Measurements from ENCODE around the gene PER1. TPM values are rescaled to one million over a fixed set of nuclear protein-coding genes. Genes with fewer than 3 reads are reported as not detected.
A peak's percentile ranks its signal among the peaks of the same experiment; 100 is the strongest.

PER1 gene
- 1.6 and 12.7 TPM in 2 replicates for total RNA-seq (ENCODE audit: low replicate concordance)

DNA sequence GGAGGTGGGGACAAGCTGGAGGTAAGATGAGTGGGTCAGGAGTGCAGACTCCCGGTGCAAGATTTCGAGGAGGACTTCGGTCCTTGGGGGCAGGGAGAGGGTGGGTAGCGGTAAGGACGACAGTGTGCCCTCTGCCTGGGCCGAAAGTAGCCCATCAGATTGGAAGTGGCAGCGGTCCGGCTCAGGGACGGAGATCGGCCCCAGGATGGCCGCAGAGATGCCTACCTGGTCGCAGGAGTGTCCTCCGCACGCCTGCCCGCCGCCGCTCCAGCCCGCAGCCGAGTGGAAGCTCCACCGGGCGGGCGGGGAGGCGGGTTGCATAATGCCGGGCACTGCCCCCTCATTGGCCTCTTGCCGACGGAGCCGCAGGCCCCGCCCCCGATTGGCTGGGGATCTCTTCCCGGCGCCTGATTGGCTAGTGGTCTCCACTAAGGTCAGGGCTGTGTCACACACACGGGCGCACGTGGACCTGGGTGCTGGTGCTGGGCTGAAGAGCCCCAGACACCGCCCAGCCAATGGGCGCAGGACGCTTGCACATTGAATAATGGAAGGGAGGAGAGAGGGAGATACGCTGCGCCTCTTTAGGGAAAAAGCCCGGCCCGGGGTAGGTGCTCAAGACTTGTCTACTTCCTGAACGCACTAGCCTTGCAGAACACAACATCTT, at the start of gene PER1:
Gene PER1 (minus strand): TSS at position 293 of the 664 bp plus-strand sequence. CDS start 1,698 bp downstream, outside the sequence.
- H3K4me3 ChIP-seq (ENCODE audit: low read depth, low read length), result peak within 1 kb of the TSS; percentile 81
- peak; percentile 93 for DNase-seq (ENCODE audit: low read depth)
- no peak for TF ChIP-seq CTCF (IDR thresholded peaks at IDR 0.05; ENCODE audit: insufficient read depth, low read length)

DNA sequence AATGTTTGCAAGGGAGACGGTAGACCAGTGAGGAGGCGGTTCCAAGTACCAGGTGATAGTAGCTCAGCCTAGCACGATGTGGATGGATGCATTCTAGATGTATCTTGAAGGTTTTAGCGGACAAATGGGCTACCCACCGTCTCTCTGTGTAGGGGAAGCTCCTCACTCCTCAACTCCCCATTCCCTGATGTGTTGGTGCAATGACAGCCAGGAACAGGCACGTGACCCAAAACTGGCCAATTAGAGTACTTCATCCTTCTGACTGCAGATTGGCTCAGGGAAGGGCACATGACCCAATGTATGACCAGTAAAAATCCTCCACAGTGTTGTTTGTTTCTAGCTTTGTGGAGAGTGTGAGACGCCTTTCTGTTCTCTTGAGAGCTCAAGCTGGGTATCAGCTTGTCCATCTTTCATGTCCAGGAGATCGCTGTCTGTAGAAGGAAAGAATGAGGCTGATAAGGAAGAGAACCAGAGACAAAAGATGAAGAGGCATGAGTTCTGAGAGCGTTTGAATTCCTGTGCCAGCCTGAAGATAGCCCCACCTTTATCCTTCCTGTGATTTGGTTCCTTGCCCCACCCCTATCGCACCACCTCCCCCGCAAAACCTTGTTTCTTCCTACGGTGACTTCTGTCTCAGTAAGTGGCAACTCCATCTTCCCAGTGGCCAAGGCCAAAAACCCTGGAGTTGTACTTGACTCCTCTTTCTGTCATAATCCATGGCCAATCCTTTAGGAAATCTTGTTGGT, 40.0 kb upstream of the PER1 start:
- TF ChIP-seq CTCF (IDR thresholded peaks at IDR 0.05; ENCODE audit: insufficient read depth, low read length), result no peak
- peak overlapping the region; percentile 20 for H3K4me3 ChIP-seq (ENCODE audit: low read depth, low read length)
- DNase-seq (ENCODE audit: low read depth), result peak; percentile 88

- DNase-seq (ENCODE audit: low read depth), result no peak
- TF ChIP-seq CTCF (IDR thresholded peaks at IDR 0.05; ENCODE audit: insufficient read depth, low read length), result no peak
- H3K4me3 ChIP-seq (ENCODE audit: low read depth, low read length), result peak overlapping the region; percentile 42
These were observed 38.3 kb upstream of the PER1 start for GRCh38 chr17:8190506-8190905.

GRCh38 chr17:8189711-8190477, 37.7 kb upstream of the PER1 start, which contains the start of gene BORCS6:
Gene BORCS6 (minus strand): TSS chr17:8190180. CDS start chr17:8190140, 40 bp downstream.
- TF ChIP-seq CTCF (IDR thresholded peaks at IDR 0.05; ENCODE audit: insufficient read depth, low read length), result peak; percentile 2
- H3K4me3 ChIP-seq (ENCODE audit: low read depth, low read length), result peak within 1 kb of the TSS; percentile 76
- peak; percentile 98 for DNase-seq (ENCODE audit: low read depth)

GRCh38 chr17:8189041-8189710, 37.0 kb upstream of the PER1 start:
- DNase-seq (ENCODE audit: low read depth), result peak; percentile 19
- no peak for TF ChIP-seq CTCF (IDR thresholded peaks at IDR 0.05; ENCODE audit: insufficient read depth, low read length)

DNA sequence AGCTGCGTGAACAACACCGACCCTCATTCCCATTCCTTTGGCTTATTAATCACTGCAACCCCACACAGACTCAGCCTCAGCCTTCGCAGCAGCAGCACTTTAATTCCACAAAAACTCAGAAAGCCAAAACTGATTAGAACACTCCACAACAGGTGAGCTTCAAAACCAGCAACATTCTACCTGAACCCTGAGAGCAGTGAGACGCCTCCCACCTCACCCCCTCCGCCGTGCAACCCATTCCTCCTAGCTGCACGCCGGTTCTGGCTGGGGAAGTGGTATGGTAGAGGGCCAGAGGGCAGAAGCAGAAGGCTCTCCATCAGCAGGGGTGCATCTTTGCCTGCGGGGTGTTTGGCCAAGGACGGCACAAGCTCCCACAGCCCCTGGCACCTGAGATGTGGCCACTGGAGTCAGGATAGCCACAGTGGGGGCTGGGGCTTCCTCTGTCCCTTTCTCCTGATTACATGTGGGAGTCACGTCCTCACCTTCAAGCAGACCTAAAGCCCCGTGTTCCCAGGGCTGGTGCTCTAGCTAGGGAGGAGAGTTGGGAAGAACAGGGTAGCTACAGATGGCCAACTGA, 36.1 kb upstream of the PER1 start:
- no peak for DNase-seq (ENCODE audit: low read depth)
- H3K4me3 ChIP-seq (ENCODE audit: low read depth, low read length), result peak overlapping the region; percentile 76
- TF ChIP-seq CTCF (IDR thresholded peaks at IDR 0.05; ENCODE audit: insufficient read depth, low read length), result no peak

More at GRCh38 chr17:8189041-8189710, 37.0 kb upstream of the PER1 start:
- H3K4me3 ChIP-seq (ENCODE audit: low read depth, low read length), result peak overlapping the region; percentile 76
